Right cardiac atrium (tissue), 5 donors: Measurements from ENCODE around the gene PIGQ. TPM values are rescaled to one million over a fixed set of nuclear protein-coding genes. Genes with fewer than 3 reads are reported as not detected.

Source experiments
- ATAC-seq, 2 donors: fragments of 200-7000 bp; cut with Tn5 transposase; one replicate each; pipeline versions ENCODE4 v1.8.0 to v1.9.1; 2020; ENCODE audit warnings: moderate library complexity in 2 of 2, mild to moderate bottlenecking in 1 of 2
- DNase-seq, 3 donors: peaks; one replicate each; pipeline ENCODE4 v3.0.0-alpha.2; 2020
- H3K27ac ChIP-seq: one replicate; pipeline ENCODE4 v1.5.1; 2013; ENCODE audit warnings: mild to moderate bottlenecking, low read length, control low read depth, moderate library complexity
- H3K27me3 ChIP-seq: one replicate; pipeline ENCODE4 v1.6.1; 2013; ENCODE audit not compliant: control insufficient read depth, insufficient read depth
- H3K4me1 ChIP-seq: one replicate; pipeline ENCODE4 v1.6.1; 2013; ENCODE audit warnings: low read length; ENCODE audit not compliant: control insufficient read depth, insufficient read depth
- H3K4me3 ChIP-seq: one replicate; pipeline ENCODE4 v1.5.1; 2013; ENCODE audit warnings: low read length, control low read depth
- H3K9me3 ChIP-seq: one replicate; pipeline ENCODE4 v1.6.1; 2013; ENCODE audit warnings: low read length; ENCODE audit not compliant: control insufficient read depth
- WGBS: extraction: QIAGEN DNeasy Blood & Tissue Kit; methylation state at CpG from one replicate; pipeline ENCODE4 v1.1.7; 2013; 5-methylcytosine and 5-hydroxymethylcytosine counted together
- intact Hi-C, 4 donors: fragments of 100-400 bp; cut with DNase I; formaldehyde crosslinking; loops; one replicate each; pipeline versions ENCODE4 v1.11.0 to v1.14.0; 2022 to 2023
- microRNA-seq, 2 donors: library from miRNA; unstranded; fragments of <30 nt; microRNA quantifications; one replicate each; pipeline ENCODE4 v1.2.0, GENCODE V29; 2020 to 2021
- polyA plus RNA-seq: library from polyadenylated mRNA; stranded (reverse); fragments of 200-250 nt; gene quantifications from one replicate; pipeline ENCODE4 v1.2.3, GENCODE V29; 2013
- total RNA-seq, 4 donors: library from RNA; stranded (reverse); fragmentation: NEBNext Ultra II Directional; extraction: Animal tissue kit (Norgen Biotek cat#: 25700); gene quantifications; one replicate each; pipeline ENCODE4 v1.2.1, GENCODE V29; 2021
- donor health status: healthy with polysubstance abuse.
- donor health status: DM: no; HTN: yes; CAD: no.
- donor health status: DM: no; HTN: no; CAD: no.
- donor health status: DM: no; HTN: yes; CAD: no; lungs with severe emphysema.
- donor health status: DM: yes; HTN: yes; CAD: no.

Gene PIGQ
- total and polyA plus RNA-seq, 5 donors: 19.8 to 23.0 (median 22.7) TPM

GRCh38 chr16:629185-629832 lies 59.5 kb downstream of the PIGQ start:
- no peaks in the 10 kb centered on the region for H3K4me1 ChIP-seq
- H3K27ac ChIP-seq: no peak overlapping the region
- intact Hi-C loops: no loop called here
- peak; percentile 7 to 50 for ATAC-seq
- H3K27me3 ChIP-seq: no peaks in the 10 kb centered on the region
- 58% methylated on average over 29 of the region's 29 CpGs for WGBS
- peak in 2 of 3 donors; percentile 67 to 74 for DNase-seq
- no peak overlapping the region for H3K4me3 ChIP-seq
- H3K9me3 ChIP-seq: no peaks in the 10 kb centered on the region

GRCh38 chr16:629833-630248 lies 60.1 kb downstream of the PIGQ start:
- Histone ChIP-seq H3K4me1 (no peaks in the 10 kb centered on the region), H3K9me3 (no peaks in the 10 kb centered on the region), H3K27ac (no peak overlapping the region), H3K27me3 (no peaks in the 10 kb centered on the region), H3K4me3 (no peak overlapping the region)
- ATAC-seq (peak; percentile 16 to 72), DNase-seq (peak; percentile 70 to 75 (median 73))
- WGBS: 33% methylated on average over 11 of the region's 11 CpGs
- intact Hi-C loops: no loop called here

GRCh38 chr16:630249-630814 lies 60.6 kb downstream of the PIGQ start:
- Histone ChIP-seq H3K27ac (no peak overlapping the region), H3K9me3 (no peaks in the 10 kb centered on the region), H3K27me3 (no peaks in the 10 kb centered on the region), H3K4me1 (peaks cover 2% of the 10 kb centered on the region), H3K4me3 (no peak overlapping the region)
- WGBS: 26% methylated on average over 29 of the region's 29 CpGs
- intact Hi-C loops: no loop called here
- ATAC-seq (peak in 1 of 2 donors; percentile 12), DNase-seq (peak in 1 of 3 donors; percentile 69)

GRCh38 chr16:630815-631405 lies 61.1 kb downstream of the PIGQ start, which contains the start of gene WFIKKN1:
WFIKKN1 (plus strand) TSS chr16:630985; CDS start chr16:631254, 269 bp downstream.
- intact Hi-C loops: no loop called here
- Histone ChIP-seq H3K27ac (no peak within 1 kb of the TSS), H3K9me3 (no peaks in the 10 kb centered on the region), H3K4me1 (peaks cover 2% of the 10 kb centered on the region), H3K4me3 (no peak within 1 kb of the TSS), H3K27me3 (no peaks in the 10 kb centered on the region)
- peak in 2 of 3 donors; percentile 72 to 83 for DNase-seq
- peak in 1 of 2 donors; percentile 10 for ATAC-seq
- WGBS: 5% methylated on average over 23 of the region's 23 CpGs

GRCh38 chr16:631808-632358 lies 62.1 kb downstream of the PIGQ start:
- Histone ChIP-seq H3K27ac (no peak overlapping the region), H3K4me3 (no peak overlapping the region), H3K9me3 (no peaks in the 10 kb centered on the region), H3K27me3 (no peaks in the 10 kb centered on the region), H3K4me1 (peaks cover 2% of the 10 kb centered on the region)
- intact Hi-C loops: no loop called here
- ATAC-seq (no peak), DNase-seq (no peak)
- 50% methylated on average over 9 of the region's 9 CpGs for WGBS

- no peaks in the 10 kb centered on the region for H3K9me3 ChIP-seq
- peak in 2 of 3 donors; percentile 40 to 74 for DNase-seq
- intact Hi-C loops: no loop called here
- H3K4me3 ChIP-seq: no peak overlapping the region
- H3K4me1 ChIP-seq: peaks cover 5% of the 10 kb centered on the region
- no peak for ATAC-seq
- no peak overlapping the region for H3K27ac ChIP-seq
- H3K27me3 ChIP-seq: no peaks in the 10 kb centered on the region
- 95% methylated on average over 67 of the region's 67 CpGs for whole genome bisulfite sequencing
Observed at GRCh38 chr16:632486-633335, 62.9 kb downstream of the PIGQ start.

- Histone ChIP-seq H3K4me1 (peaks cover 5% of the 10 kb centered on the region), H3K4me3 (no peak overlapping the region), H3K27ac (no peak overlapping the region), H3K27me3 (no peaks in the 10 kb centered on the region), H3K9me3 (no peaks in the 10 kb centered on the region)
- intact Hi-C loops: no loop called here
- peak in 2 of 3 donors; percentile 58 to 64 for DNase-seq
- ATAC-seq: no peak
- 97% methylated on average over 74 of the region's 74 CpGs for WGBS
Observed at GRCh38 chr16:633336-634050, 63.7 kb downstream of the PIGQ start.

Small RNA genes lying within 50 kb of the gene (microRNA-seq; reads per million reads assigned to microRNA genes)
- gene MIR3176: 1.6 to 2.5 reads per million in 2 donors
- 0 to 0.42 reads per million in 2 donors for gene MIR5587

Other genes starting within 250 kb of the PIGQ start
- 10 to 100 TPM in 3 of 4 donors, 1 to 10 TPM in 1; 8.4 to 12.2 (median 10.6) TPM for gene AXIN1, start 217.2 kb upstream of the PIGQ start, total RNA-seq
- gene AXIN1, start 217.2 kb upstream of the PIGQ start, polyA plus RNA-seq: 10.2 TPM
- 10 to 100 TPM; 63.9 to 74.9 (median 69.3) TPM for gene MRPL28, start 199.4 kb upstream of the PIGQ start, total RNA-seq
- 130 TPM for gene MRPL28, start 199.4 kb upstream of the PIGQ start, polyA plus RNA-seq
- 10 to 100 TPM; 28.0 to 39.5 (median 34.8) TPM for gene PGAP6, start 188.0 kb upstream of the PIGQ start, total RNA-seq
- 33.2 TPM for gene PGAP6, start 188.0 kb upstream of the PIGQ start, polyA plus RNA-seq
- 10 to 100 TPM; 49.7 to 86.4 (median 66.0) TPM for gene NME4, start 172.8 kb upstream of the PIGQ start, total RNA-seq
- 73.1 TPM for gene NME4, start 172.8 kb upstream of the PIGQ start, polyA plus RNA-seq
- 10 to 100 TPM in 3 of 4 donors, 1 to 10 TPM in 1; 8.6 to 14.6 (median 13.3) TPM for gene DECR2, start 168.1 kb upstream of the PIGQ start, total RNA-seq
- 14.3 TPM for gene DECR2, start 168.1 kb upstream of the PIGQ start, polyA plus RNA-seq
- gene RAB11FIP3, start 144.3 kb upstream of the PIGQ start, total RNA-seq: 10 to 100 TPM; 32.2 to 44.6 (median 38.4) TPM
- 25.1 TPM for gene RAB11FIP3, start 144.3 kb upstream of the PIGQ start, polyA plus RNA-seq
- gene CAPN15, start 42.3 kb upstream of the PIGQ start, total RNA-seq: 10 to 100 TPM; 15.4 to 22.1 (median 19.6) TPM
- gene CAPN15, start 42.3 kb upstream of the PIGQ start, polyA plus RNA-seq: 16.9 TPM
- not detected for gene PRR35, start 9.6 kb upstream of the PIGQ start, total RNA-seq
- gene PRR35, start 9.6 kb upstream of the PIGQ start, polyA plus RNA-seq: not detected
- gene NHLRC4, start 3.0 kb upstream of the PIGQ start, total RNA-seq: under 1 TPM; 0.22 to 0.62 (median 0.54) TPM
- gene NHLRC4, start 3.0 kb upstream of the PIGQ start, polyA plus RNA-seq: 0.84 TPM
- 10 to 100 TPM; 10.9 to 13.4 (median 11.9) TPM for gene RAB40C, start 20.1 kb downstream of the PIGQ start, total RNA-seq
- 13.4 TPM for gene RAB40C, start 20.1 kb downstream of the PIGQ start, polyA plus RNA-seq
- under 1 TPM; 0.15 to 0.70 (median 0.20) TPM for gene WFIKKN1, start 61.0 kb downstream of the PIGQ start, total RNA-seq
- 0.29 TPM for gene WFIKKN1, start 61.0 kb downstream of the PIGQ start, polyA plus RNA-seq
- 10 to 100 TPM; 55.4 to 60.3 (median 56.6) TPM for gene METTL26, start 66.3 kb downstream of the PIGQ start, total RNA-seq
- 128 TPM for gene METTL26, start 66.3 kb downstream of the PIGQ start, polyA plus RNA-seq
- gene MCRIP2, start 71.9 kb downstream of the PIGQ start, total RNA-seq: 100 to 1,000 TPM in 1 of 4 donors, 10 to 100 TPM in 3; 71.2 to 121 (median 85.6) TPM
- 141 TPM for gene MCRIP2, start 71.9 kb downstream of the PIGQ start, polyA plus RNA-seq
- gene WDR90, start 79.4 kb downstream of the PIGQ start, total RNA-seq: 10 to 100 TPM; 10.5 to 13.7 (median 12.0) TPM
- gene WDR90, start 79.4 kb downstream of the PIGQ start, polyA plus RNA-seq: 8.1 TPM
- gene RHOT2, start 98.2 kb downstream of the PIGQ start, total RNA-seq: 100 to 1,000 TPM in 1 of 4 donors, 10 to 100 TPM in 3; 84.3 to 104 (median 90.8) TPM
- 101 TPM for gene RHOT2, start 98.2 kb downstream of the PIGQ start, polyA plus RNA-seq
- gene RHBDL1, start 105.7 kb downstream of the PIGQ start, total RNA-seq: 1 to 10 TPM in 3 of 4 donors, under 1 TPM in 1; 0.89 to 2.9 (median 1.7) TPM
- gene RHBDL1, start 105.7 kb downstream of the PIGQ start, polyA plus RNA-seq: 2.3 TPM
- gene STUB1, start 110.4 kb downstream of the PIGQ start, total RNA-seq: 100 to 1,000 TPM; 114 to 121 (median 119) TPM
- gene STUB1, start 110.4 kb downstream of the PIGQ start, polyA plus RNA-seq: 126 TPM
- gene JMJD8, start 114.4 kb downstream of the PIGQ start, total RNA-seq: 10 to 100 TPM; 52.0 to 55.7 (median 54.6) TPM
- 49.7 TPM for gene JMJD8, start 114.4 kb downstream of the PIGQ start, polyA plus RNA-seq
- gene WDR24, start 120.4 kb downstream of the PIGQ start, total RNA-seq: 1 to 10 TPM; 7.1 to 9.0 (median 8.2) TPM
- 6.3 TPM for gene WDR24, start 120.4 kb downstream of the PIGQ start, polyA plus RNA-seq
- gene FBXL16, start 135.8 kb downstream of the PIGQ start, total RNA-seq: under 1 TPM; 0.19 to 0.38 (median 0.28) TPM
- 0.34 TPM for gene FBXL16, start 135.8 kb downstream of the PIGQ start, polyA plus RNA-seq
- gene METRN, start 145.2 kb downstream of the PIGQ start, total RNA-seq: 10 to 100 TPM; 65.2 to 75.0 (median 69.4) TPM
- 68.2 TPM for gene METRN, start 145.2 kb downstream of the PIGQ start, polyA plus RNA-seq
- gene ANTKMT, start 151.2 kb downstream of the PIGQ start, total RNA-seq: 10 to 100 TPM; 25.7 to 38.8 (median 33.2) TPM
- gene ANTKMT, start 151.2 kb downstream of the PIGQ start, polyA plus RNA-seq: 37.6 TPM
- under 1 TPM in 3 of 4 donors, not detected in 1; 0.36 to 0.97 (median 0.40) TPM for gene CCDC78, start 156.5 kb downstream of the PIGQ start, total RNA-seq
- 0.48 TPM for gene CCDC78, start 156.5 kb downstream of the PIGQ start, polyA plus RNA-seq
- gene HAGHL, start 157.1 kb downstream of the PIGQ start, total RNA-seq: 10 to 100 TPM in 3 of 4 donors, 1 to 10 TPM in 1; 7.5 to 15.3 (median 12.0) TPM
- 21.0 TPM for gene HAGHL, start 157.1 kb downstream of the PIGQ start, polyA plus RNA-seq
- gene CIAO3, start 171.0 kb downstream of the PIGQ start, total RNA-seq: 10 to 100 TPM; 21.5 to 31.3 (median 23.4) TPM
- 28.2 TPM for gene CIAO3, start 171.0 kb downstream of the PIGQ start, polyA plus RNA-seq
- 1 to 10 TPM in 2 of 4 donors, under 1 TPM in 1, not detected in 1; 0.92 to 3.1 (median 1.0) TPM for gene MSLN, start 190.8 kb downstream of the PIGQ start, total RNA-seq
- gene MSLN, start 190.8 kb downstream of the PIGQ start, polyA plus RNA-seq: not detected
- gene RPUSD1, start 218.4 kb downstream of the PIGQ start, total RNA-seq: 10 to 100 TPM in 2 of 4 donors, 1 to 10 TPM in 2; 9.3 to 11.8 (median 9.9) TPM
- 11.5 TPM for gene RPUSD1, start 218.4 kb downstream of the PIGQ start, polyA plus RNA-seq
- 1 to 10 TPM; 4.0 to 6.9 (median 4.9) TPM for gene CHTF18, start 218.7 kb downstream of the PIGQ start, total RNA-seq
- 3.4 TPM for gene CHTF18, start 218.7 kb downstream of the PIGQ start, polyA plus RNA-seq
- not detected for gene GNG13, start 230.8 kb downstream of the PIGQ start, total RNA-seq
- not detected for gene GNG13, start 230.8 kb downstream of the PIGQ start, polyA plus RNA-seq